Stomach smooth muscle (tissue), 2 donors: ENCODE results near the gene MRPS2.

ENCODE experiments used
- H3K27ac ChIP-seq: one replicate; pipeline ENCODE4 v1.7.0; 2013; ENCODE audit warnings: mild to moderate bottlenecking, low read length, inconsistent platforms
- H3K27me3 ChIP-seq, 2 donors: one replicate each; pipeline ENCODE4 v1.7.0; 2013; ENCODE audit warnings: low read length in 2 of 2; ENCODE audit not compliant: insufficient read depth in 2 of 2, control insufficient read depth in 1 of 2
- H3K36me3 ChIP-seq, 2 donors: one replicate each; pipeline ENCODE4 v1.7.0; 2013; ENCODE audit warnings: low read length in 2 of 2; ENCODE audit not compliant: control insufficient read depth in 2 of 2, insufficient read depth in 2 of 2
- H3K4me1 ChIP-seq: one replicate; pipeline ENCODE4 v1.7.0; 2013; ENCODE audit warnings: low read length; ENCODE audit not compliant: control insufficient read depth, insufficient read depth
- H3K4me3 ChIP-seq, 2 donors: one replicate each; pipeline ENCODE4 v1.7.0; 2013; ENCODE audit warnings: low read length in 2 of 2
- H3K9ac ChIP-seq, 2 donors: one replicate each; pipeline ENCODE4 v1.7.0; 2013; ENCODE audit warnings: low read length in 2 of 2, mild to moderate bottlenecking in 1 of 2
- H3K9me3 ChIP-seq, 2 donors: one replicate each; pipeline ENCODE4 v1.7.0; 2013; ENCODE audit warnings: low read length in 2 of 2; ENCODE audit not compliant: control insufficient read depth in 2 of 2
- donor health status: healthy.
- donor health status: Pancreatic carcinoma.

MRPS2 gene

DNA sequence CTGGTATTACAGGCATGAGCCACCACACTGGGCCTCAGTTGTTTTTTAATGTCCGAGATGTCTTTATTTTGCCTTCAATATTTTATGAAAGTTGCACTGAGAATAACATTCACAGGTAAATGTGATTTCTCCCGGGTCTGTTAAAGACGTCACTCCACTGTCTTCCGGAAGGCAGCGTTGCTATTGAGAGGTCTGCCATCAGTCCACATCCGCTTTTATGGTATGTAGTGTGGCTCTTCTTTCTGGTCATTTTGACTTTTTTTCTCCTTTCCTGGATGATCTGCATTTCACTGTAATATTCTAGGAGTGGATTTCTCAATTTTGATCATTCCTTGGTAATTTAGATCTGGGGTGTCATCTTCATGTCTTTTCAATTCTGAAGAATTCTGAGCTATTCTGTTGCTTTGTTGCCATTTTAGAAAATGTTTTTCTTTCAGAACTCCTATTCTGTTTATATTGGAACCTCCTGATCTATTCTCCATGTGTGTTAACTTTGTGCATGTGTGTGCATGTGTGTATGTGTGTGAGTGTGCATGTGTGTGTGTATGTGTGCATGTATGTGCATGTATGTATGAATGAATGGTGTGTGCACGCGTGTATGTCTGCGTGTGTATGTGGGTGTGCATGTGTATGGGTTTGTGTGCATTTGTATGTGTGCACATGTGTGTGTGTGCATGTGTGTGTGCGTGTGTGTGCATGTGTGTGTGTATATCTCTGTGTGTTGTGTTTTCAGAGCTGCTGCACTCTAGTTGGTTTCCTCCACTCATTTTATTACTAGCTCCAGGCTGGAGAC, 18.9 kb downstream of the MRPS2 start:
- Histone ChIP-seq H3K36me3 (no peaks in the 10 kb centered on the region), H3K27ac (no peak overlapping the region), H3K9ac (no peak overlapping the region), H3K4me1 (no peaks in the 10 kb centered on the region), H3K27me3 (peaks cover 0 to 7% of the 10 kb centered on the region in 2 donors), H3K4me3 (no peak overlapping the region), H3K9me3 (no peaks in the 10 kb centered on the region)

DNA sequence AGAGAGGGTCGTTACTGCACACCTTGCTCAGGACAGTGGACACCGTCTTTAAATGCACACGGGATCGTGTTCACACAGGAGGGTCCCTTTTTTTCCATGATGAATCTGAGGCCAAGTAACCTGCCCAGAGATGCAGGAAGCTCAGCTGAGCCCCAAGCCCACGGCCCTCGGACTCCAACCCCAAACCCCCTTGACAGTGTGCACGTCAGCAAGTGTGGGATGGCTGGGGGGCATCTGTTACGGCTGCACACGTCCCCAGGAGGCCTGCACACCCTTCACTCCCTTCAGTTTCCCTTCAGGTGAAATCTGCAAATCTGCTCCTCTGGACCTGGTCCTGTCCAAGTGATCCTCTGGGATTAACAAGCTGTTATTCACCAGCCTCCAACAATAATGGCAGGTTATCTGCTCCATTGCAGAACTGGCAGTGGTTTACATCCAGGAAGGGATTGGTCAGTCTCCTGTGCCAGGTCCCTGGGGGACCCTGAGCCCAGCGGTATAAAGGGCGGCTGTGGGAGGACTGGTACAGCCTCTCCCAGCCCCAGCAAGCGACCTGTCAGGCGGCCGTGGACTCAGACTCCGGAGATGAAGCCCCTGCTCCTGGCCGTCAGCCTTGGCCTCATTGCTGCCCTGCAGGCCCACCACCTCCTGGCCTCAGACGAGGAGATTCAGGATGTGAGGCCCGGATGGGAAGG, 20.6 kb downstream of the MRPS2 start, which contains the start of gene LCN1:
TSS of gene LCN1 (plus strand) at position 525 of the 692 bp plus-strand sequence. CDS start at position 583, 58 bp downstream.
- H3K36me3 ChIP-seq: no peaks in the 10 kb centered on the region
- peaks cover 0 to 7% of the 10 kb centered on the region in 2 donors for H3K27me3 ChIP-seq
- H3K9me3 ChIP-seq: no peaks in the 10 kb centered on the region
- H3K4me1 ChIP-seq: no peaks in the 10 kb centered on the region
- no peak within 1 kb of the TSS for H3K4me3 ChIP-seq
- H3K9ac ChIP-seq: no peak within 1 kb of the TSS
- H3K27ac ChIP-seq: no peak within 1 kb of the TSS

DNA sequence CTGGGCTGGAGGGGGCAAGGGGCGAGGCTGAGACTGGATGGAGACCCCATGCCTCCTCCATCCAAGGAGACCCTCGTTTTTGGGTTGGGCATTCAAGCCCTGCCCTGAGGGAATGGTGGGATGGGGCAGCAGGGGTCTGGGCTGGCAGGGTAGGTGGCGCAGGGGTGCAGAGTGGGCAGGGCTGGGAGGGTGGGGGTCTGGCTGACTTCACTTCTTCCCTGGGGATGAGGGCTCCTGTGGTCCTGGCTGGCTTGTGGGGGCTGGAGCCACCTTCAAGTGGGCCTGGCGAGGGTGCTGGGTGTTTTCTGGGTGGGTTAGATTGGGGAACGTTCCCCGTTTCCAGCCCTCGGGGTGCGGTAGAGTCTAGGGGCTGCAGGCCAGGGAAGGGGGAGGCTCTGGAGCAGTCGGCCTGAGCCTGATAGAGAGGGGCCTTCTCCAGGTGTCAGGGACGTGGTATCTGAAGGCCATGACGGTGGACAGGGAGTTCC, 21.2 kb downstream of the MRPS2 start:
- H3K36me3 ChIP-seq: no peaks in the 10 kb centered on the region
- no peak overlapping the region for H3K9ac ChIP-seq
- no peak overlapping the region for H3K27ac ChIP-seq
- no peaks in the 10 kb centered on the region for H3K9me3 ChIP-seq
- H3K4me1 ChIP-seq: no peaks in the 10 kb centered on the region
- H3K27me3 ChIP-seq: peaks cover 0 to 7% of the 10 kb centered on the region in 2 donors
- no peak overlapping the region for H3K4me3 ChIP-seq

DNA sequence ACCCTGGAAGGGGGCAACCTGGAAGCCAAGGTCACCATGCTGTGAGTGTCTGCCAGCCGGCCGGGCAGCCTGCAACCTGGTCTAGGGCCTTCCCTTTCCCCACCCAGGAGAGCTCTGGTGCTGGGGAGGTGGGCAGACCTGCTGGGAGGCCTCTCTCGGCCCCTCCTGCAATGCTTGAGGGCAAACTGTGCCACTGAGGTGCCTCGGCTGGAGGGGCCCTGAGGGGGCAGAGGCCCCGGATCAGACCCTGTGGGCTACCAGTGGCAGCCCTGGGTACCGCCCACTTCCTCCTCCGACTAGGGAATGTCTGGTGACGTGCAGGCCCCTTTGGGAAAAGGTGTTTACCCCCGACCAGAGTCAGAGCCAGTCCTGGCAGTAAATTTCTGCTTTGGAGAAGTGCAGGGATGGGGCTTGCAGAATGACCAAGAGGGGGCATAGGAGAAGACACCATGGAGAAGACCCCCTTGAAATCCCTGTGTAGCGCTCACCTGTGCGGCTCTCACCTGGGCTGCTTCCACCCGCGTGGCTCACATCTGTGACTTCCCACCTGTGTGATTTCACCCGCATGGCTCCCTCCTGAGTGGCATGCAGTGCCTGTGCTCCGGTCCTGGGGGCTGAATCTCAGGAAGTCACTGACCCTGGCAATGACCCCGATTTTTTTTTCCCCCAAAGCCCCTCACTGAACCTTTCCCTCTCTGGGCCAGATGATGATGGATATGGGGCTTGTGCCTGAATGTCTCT, 21.8 kb downstream of the MRPS2 start:
- no peaks in the 10 kb centered on the region for H3K36me3 ChIP-seq
- H3K9ac ChIP-seq: no peak overlapping the region
- peaks cover 0 to 11% of the 10 kb centered on the region in 2 donors for H3K27me3 ChIP-seq
- H3K4me3 ChIP-seq: no peak overlapping the region
- H3K9me3 ChIP-seq: no peaks in the 10 kb centered on the region
- H3K4me1 ChIP-seq: no peaks in the 10 kb centered on the region
- H3K27ac ChIP-seq: no peak overlapping the region

DNA sequence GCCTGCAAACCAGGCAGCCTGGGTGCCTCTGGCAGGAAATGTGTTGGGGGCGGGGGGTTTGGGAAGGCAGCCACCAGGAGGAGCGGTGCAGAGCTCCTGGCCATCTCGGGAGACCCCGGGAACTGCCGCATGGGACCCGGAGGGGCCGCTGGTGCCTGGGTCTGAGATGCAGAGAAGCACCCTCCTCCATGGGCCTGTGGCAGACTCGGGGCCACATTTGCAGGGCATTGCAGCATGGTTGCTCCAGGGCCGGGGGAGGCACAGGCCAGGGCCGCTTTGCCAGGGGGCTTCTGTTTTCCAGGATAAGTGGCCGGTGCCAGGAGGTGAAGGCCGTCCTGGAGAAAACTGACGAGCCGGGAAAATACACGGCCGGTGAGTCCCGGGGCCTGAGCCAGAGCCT, 22.4 kb downstream of the MRPS2 start:
- no peaks in the 10 kb centered on the region for H3K9me3 ChIP-seq
- H3K4me1 ChIP-seq: no peaks in the 10 kb centered on the region
- H3K27ac ChIP-seq: no peak overlapping the region
- no peaks in the 10 kb centered on the region for H3K36me3 ChIP-seq
- peaks cover 0 to 11% of the 10 kb centered on the region in 2 donors for H3K27me3 ChIP-seq
- H3K9ac ChIP-seq: no peak overlapping the region
- no peak overlapping the region for H3K4me3 ChIP-seq

DNA sequence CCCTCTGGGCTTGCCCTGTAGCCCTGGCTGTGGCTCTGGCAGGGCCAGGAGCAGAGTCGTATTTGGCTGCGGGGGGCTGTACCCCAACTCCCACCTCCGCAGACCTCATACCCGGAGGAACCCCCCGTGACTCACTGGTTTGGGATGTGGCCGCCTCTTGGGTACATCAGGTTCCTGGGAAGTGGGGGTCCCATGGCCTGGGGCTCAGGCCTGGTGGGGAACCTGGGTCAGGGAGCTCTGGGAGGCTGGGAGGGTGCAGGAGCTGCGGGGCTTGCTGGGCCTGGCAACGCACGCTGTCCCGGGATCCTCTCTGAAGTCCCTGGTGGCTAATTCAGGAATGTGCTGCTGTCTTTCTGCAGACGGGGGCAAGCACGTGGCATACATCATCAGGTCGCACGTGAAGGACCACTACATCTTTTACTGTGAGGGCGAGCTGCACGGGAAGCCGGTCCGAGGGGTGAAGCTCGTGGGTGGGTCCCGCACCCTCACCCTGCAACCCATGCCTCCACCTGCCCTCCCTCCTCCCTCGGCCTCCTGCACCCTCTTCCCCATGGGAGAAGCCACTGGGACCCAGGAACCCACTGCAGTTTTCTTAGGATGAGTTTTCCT, 23.1 kb downstream of the MRPS2 start:
- Histone ChIP-seq H3K9ac (no peak overlapping the region), H3K36me3 (no peaks in the 10 kb centered on the region), H3K4me3 (no peak overlapping the region), H3K4me1 (no peaks in the 10 kb centered on the region), H3K27me3 (peaks cover 0 to 11% of the 10 kb centered on the region in 2 donors), H3K27ac (no peak overlapping the region), H3K9me3 (no peaks in the 10 kb centered on the region)

DNA sequence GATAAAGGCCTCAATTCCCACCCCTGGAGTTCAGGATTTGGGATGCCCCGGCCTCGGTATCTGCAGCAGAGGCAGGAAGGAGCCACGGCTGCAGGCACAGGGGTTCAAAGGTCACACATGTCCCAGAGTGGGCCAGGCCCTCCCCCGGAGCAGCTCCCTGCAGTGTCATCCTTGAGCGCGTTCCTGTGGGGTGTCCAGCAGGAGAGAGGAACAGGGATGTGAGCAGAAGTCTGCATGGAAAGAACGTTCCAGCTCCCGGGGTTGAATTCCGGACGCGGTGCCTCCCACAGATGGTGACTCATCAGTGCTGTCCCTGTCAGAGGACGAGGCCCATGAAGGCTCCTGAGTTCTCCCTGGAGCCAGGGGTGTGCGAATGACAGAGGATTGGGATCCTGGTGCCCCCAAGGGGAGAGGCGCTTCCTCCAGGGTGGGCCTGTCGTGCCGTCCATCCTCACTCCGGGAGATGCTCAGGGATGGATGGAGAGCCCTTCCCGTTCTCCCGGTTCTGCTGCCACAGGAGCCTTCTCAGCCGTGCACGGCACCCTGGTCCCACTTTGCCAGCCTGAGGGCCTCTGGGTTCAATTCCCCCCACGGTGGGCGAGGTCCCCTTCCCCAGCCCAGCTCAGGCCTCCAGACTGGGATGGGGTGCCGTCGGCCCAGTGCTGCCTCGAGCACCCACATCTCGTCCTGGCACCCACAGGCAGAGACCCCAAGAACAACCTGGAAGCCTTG, 23.8 kb downstream of the MRPS2 start:
- Histone ChIP-seq H3K4me3 (no peak overlapping the region), H3K4me1 (no peaks in the 10 kb centered on the region), H3K27me3 (peaks cover 0 to 11% of the 10 kb centered on the region in 2 donors), H3K27ac (no peak overlapping the region), H3K36me3 (no peaks in the 10 kb centered on the region), H3K9ac (no peak overlapping the region), H3K9me3 (no peaks in the 10 kb centered on the region)

DNA sequence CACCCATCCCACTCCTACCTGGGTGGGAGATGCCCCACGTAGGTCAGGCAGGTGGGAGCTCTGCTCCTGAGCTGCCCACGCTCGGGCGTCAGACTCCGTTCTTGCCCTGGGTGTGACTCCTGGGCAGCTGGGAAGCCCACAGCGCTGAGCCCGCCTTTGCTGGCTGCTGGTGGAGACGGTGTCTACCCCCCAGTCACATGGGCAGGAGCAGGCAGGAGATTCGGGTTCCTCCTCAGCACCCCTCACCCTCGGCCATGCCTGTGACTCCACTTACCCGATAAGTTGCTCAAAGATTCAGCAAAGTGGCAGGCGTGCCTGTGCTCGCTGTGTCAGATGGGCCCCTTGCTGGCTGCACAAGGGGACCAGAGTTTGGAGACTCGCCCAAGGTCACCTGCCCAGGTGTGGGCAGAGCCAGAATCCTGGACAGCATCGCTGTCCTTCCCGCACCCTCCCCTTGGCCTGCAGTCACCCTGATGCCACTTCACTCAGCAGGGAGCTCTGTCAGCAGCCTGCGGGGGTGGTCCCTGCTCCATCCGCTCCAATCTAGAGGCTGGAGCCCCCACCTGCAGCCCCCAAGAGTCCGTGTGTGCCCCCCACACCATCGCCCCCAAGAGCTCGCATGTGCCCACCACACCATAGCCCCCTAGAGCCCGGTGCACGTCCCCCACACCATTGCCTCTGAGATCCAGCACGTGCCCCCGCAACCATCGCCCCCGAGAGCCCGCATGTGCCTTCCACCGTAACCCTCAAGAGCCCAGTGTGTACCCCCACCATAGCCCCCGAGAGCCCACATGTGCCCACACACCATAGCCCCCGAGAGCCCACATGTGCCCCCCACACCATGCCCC, 25.0 kb downstream of the MRPS2 start:
- H3K27ac ChIP-seq: no peak overlapping the region
- peaks cover 0 to 9% of the 10 kb centered on the region in 2 donors for H3K27me3 ChIP-seq
- no peaks in the 10 kb centered on the region for H3K9me3 ChIP-seq

DNA sequence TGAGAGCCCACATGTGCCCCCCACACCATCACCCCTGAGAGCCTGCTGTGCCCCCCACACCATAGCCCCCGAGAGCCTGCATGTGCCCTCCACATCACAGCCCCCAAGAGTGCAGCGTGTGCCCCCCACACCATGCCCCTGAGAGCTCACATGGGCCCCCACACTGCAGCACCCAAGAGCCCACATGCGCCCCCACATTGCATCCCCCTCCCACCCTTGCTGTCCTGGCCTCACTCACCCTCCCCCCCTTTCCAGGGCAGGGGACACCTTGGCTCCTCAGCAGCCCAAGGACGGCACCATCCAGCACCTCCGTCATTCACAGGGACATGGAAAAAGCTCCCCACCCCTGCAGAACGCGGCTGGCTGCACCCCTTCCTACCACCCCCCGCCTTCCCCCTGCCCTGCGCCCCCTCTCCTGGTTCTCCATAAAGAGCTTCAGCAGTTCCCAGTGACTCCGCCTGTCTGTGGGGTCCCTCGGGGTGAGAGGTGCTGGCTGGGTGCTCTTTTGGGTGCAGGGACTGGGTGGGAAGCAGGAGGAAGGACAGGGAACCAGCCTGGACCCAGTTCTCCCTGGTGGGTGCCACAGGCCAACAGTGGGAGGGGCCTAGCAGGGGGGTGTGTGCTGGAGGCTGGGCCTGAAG, 25.7 kb downstream of the MRPS2 start:
- H3K9ac ChIP-seq: no peak overlapping the region
- H3K9me3 ChIP-seq: no peaks in the 10 kb centered on the region
- no peaks in the 10 kb centered on the region for H3K36me3 ChIP-seq
- no peak overlapping the region for H3K4me3 ChIP-seq
- H3K27me3 ChIP-seq: peaks cover 3 to 12% of the 10 kb centered on the region in 2 donors
- H3K27ac ChIP-seq: no peak overlapping the region
- H3K4me1 ChIP-seq: no peaks in the 10 kb centered on the region

More for the DNA sequence above, 25.0 kb downstream of the MRPS2 start:
- no peaks in the 10 kb centered on the region for H3K36me3 ChIP-seq
- H3K4me1 ChIP-seq: no peaks in the 10 kb centered on the region
- no peak overlapping the region for H3K4me3 ChIP-seq
- no peak overlapping the region for H3K9ac ChIP-seq
